GM21786 (cell line): ENCODE data around the gene ASTL.

Experiments
- ATAC-seq: cut with Tn5 transposase; IDR thresholded peaks from one replicate; pipeline ENCODE4 v1.9.1; 2021; ENCODE audit not compliant: unreplicated experiment

The ASTL gene

GRCh38 chr2:96131152-96131812 is 7.0 kb downstream of the ASTL start:
- ATAC-seq = no peak

DNA sequence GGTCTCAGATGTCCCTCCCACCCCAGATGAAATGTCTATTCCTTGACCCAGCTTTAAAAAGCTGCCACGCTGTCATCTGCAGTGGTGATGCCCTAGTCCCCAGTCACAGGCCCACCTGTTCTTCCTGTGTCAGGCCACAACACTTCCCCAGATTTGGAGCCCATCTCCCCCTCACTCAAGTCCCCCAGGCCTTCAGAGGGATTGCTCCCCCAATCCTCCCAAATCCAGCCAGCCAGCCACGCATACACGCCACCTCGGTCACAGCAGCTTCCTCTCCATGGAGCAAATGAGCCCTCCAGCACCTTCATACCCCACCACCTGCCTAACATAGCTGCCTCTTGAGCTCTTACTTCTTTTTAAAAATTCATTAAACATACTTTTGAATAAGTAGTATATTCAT is 7.8 kb downstream of the ASTL start:
- no peak for ATAC-seq

GRCh38 chr2:96129528-96130120 is 8.7 kb downstream of the ASTL start:
- ATAC-seq = no peak

GRCh38 chr2:96128456-96128855 is 9.8 kb downstream of the ASTL start:
- ATAC-seq = no peak

DNA sequence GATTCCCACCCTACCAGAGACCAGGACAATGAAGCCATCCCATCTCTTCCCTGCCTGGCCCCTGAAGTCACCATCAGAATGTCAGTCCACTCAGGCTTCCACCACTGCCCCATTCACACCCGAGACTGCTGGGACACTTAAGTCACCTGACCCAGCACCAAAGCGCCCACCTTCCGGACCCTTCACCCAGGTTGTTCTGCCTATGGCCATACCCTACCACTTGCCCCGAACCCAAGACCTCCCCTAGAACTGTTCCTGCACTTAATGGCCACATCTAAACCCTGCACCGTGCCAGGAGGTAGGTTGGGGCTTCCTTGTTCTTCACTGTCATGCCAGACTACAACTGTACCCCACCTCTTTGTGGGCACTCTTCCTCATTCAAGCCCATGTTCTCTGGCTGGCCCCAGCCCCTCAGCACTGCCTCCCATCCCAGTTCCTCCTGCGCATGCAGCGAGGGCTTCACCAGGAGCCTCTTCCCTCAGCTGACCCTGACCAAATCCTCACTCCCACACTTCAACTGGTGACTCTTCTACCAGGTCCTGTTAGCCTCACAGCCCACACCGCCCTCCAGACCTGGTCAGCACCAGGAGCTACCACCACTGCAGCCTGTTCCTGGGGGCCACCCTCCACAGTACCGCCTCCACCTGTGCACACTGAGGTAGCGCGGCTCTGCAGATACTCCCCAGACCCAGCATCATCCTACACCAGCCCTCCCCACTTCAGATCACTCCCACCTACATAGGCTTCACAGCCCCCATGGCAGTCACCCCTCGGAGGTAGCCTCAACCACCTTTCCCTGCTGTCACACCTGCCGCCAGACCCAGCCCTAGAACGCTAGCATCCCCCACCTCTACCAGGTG is 13.7 kb downstream of the ASTL start:
- no peak for ATAC-seq

- ATAC-seq = no peak
Observed at GRCh38 chr2:96123936-96124335, 14.4 kb downstream of the ASTL start.

DNA sequence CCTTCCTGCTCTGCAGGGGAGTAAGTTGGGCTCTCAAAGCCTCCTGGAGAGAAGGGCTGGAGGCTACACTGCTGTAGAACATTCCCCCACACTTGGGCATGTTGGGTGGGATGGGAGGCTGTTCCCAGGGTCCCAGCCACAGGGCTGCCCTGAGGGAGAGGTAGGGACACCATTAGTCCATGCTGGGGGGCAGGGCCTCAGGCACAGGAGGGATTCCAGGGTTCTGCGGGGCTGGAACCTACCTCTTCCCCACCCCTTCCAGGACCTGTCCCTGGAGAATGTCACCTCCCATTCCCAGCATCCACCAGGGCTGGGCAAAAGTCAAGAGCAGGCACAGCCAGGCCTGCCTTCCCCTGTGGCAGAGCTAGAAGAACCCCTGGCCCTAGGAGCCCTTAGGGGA is 15.0 kb downstream of the ASTL start:
- ATAC-seq = no peak

DNA sequence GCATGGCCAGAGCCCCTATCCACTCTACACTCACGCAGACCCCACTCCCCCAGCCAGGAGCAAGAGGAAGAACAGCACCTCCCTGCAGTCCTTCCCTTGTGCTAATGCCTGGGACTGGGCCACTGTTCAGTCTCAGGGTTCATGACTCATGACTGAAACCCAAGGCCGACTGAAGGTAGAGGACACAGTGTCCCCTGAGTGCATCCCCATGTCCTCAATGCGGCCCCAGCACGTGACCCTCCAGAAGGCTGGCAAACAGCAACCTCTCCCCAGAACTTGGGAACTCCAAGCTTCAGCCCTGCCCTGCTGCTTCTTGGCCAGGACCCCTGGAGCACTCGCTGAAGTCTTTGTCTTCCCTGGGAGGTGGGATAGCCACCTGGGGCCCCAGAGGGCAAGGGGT is 15.9 kb downstream of the ASTL start:
- ATAC-seq = no peak

DNA sequence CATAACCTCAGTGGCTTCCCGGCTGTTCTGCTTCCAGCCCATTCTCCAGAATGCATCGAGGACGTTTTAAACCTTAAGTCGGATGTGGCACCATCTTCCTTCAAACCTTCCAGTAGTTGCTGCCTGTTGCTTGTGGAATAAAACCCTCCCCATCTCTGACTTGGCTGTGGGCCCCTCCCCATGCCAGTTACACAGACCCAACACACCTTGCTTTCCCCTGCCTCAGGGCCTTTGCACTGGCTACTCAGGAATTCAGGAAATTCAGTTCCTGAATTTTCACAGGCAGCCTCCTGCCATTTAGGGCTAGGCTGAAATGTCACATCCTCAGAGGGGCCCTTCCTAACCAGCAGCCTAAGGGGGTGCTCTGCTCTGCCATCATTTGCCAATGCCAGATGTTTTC is 16.9 kb downstream of the ASTL start:
- no peak for ATAC-seq

GRCh38 chr2:96120991-96121390 is 17.3 kb downstream of the ASTL start:
- ATAC-seq = no peak

DNA sequence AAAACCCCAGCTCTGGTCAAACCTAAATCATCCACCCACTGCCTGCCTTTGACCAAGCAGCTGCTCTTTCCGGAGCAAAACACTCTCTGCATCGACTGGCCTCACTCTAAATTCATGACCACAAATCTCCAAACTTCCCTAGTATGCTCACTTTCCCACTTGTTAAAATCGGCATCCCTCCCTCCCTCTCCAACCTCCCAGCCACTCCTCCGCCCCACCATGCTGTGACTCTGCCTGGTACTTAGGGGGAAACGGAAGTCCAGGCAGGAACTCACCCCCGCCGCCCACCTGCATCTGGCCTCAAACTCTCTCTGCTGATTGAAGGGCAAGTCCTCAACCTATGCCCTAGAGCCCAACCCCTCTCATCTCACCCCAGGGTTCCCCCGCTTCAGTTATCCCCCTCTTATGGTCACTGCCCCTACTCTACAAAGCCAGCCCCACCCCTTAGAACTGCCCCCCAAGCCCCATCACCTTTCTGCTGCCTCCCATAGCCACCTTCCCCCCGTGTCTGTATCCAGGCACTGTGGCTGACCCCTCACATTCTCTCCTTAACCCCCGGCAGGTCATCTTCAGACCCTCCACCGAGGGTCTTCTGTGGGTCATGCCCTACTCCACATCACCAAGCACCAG is 18.1 kb downstream of the ASTL start:
- ATAC-seq = no peak

GRCh38 chr2:96119389-96119751 is 18.9 kb downstream of the ASTL start:
- no peak for ATAC-seq

DNA sequence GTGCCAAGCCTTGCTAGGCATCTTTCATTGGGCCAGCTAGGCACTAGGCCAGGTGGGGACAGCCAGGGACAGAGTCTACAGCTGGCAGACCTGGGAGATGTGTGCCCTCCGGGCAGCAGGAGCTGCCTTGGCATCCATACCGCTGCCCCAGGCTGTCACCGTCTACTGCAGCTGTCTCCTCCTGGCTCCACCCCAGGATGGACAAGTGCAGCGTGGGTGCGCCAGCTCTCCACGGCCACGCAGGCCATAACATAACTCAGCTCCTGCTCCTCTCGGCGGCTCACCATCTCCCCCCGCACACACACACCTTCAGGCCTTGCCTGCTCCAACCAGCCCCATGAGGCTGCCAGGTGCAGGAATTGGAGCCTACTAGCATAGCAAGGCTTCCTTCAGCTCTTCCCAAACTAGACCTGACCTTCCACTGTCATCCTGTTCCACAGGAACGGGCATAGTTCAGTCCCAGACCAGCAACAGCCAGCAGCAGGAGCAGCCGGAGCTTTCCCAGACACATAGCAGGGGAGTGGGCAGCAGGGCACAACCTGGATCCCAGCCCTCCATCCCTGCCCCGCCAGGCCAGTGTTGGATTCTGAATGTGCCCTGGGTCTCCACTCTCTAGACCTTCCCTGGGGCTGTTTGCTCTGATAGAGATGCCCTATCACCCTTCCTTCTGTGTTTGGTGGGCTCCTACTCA is 19.5 kb downstream of the ASTL start:
- ATAC-seq = no peak

GRCh38 chr2:96117701-96118588 is 20.4 kb downstream of the ASTL start:
- no peak for ATAC-seq

DNA sequence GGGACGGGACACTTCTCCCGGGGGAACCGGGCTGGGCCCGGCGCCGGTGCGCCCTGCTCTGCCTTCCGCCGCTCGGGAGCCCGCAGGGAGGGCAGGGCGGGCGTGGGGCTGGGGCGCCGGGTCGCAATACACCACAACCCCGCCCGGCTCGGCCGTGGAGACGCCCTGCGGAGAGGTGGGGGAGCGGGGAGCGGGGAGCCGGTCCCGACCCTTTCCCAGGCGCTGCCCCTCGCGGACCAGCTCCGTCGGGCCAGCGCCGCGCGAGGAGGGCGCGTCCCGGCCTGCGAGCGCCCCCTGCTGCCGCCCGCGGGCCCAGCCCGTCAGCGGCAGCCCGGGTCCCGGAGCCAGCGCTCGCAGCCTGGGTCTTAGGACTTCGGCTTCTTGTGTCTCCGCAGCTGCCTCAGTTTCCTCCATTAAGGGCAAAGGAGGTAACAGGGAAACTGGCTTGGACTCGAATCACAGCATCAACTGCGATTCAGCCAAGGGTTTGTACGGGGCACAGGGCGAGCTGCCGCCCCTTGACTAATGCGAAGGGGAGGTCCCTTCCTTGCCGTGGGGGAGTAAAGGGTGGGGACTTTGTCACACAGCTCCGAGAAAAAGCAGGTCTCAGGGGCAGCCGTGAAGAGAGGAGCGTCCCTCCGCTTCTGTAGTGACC is 21.3 kb downstream of the ASTL start:
- ATAC-seq = no peak

DNA sequence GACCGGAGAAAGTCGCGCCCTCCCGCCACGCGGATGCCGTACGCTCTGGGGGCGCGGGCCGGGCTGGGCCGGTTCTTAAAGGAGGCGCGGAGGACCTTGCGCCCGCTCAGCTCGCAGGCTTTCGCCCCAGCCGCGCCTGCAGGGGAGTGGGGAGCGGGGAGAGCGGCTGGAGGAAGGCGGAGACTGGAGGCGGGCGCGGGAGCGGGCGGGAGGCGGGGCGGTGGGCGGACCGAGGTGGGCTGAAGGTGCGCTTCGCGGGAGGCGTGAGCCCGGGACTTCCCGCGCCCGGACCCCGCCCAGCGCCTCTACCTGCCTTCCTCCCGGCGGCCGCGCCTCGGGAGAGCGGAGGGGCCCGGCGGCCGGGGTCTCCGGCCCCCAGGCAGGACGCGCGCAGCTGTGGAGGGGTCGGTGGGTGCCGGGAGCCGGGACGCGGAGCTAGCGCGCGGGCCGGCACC is 21.9 kb downstream of the ASTL start, which contains the start of gene ADRA2B:
Gene ADRA2B (minus strand): TSS at position 148 of the 455 bp plus-strand sequence. CDS start 422 bp downstream, outside the sequence.
- no peak for ATAC-seq

- no peak for ATAC-seq
Observed at GRCh38 chr2:96115631-96116423, 22.5 kb downstream of the ASTL start.

GRCh38 chr2:96114903-96115581 is 23.3 kb downstream of the ASTL start:
- ATAC-seq = no peak
